Psoas muscle (tissue), 8 donors: ENCODE results near the gene IL6. TPM values are rescaled to one million over a fixed set of nuclear protein-coding genes. Genes with fewer than 3 reads are reported as not detected.
"Not testable (repeated sequence)": the region's sequence is repeated elsewhere in the genome, so short reads cannot be mapped to it uniquely, and the experiment has no call there.

ENCODE experiments used
- ATAC-seq, 4 donors: fragments of 200-7000 bp; cut with Tn5 transposase; one replicate each; pipeline ENCODE4 v1.9.1; 2020; ENCODE audit warnings: moderate library complexity in 3 of 4, mild to moderate bottlenecking in 2 of 4
- DNase-seq, 2 donors: peaks; one replicate each; pipeline ENCODE4 v3.0.0-alpha.2; 2020
- H3K27ac ChIP-seq: fragments of 200-600 bp; one replicate; pipeline ENCODE4 v1.8.0; 2022
- H3K27me3 ChIP-seq, 3 donors: fragments of 200-600 bp in 1 of 3; one replicate each; pipeline versions ENCODE4 v1.6.1 to v1.8.0; 2013 to 2022; ENCODE audit warnings: low read length in 2 of 3, mild to moderate bottlenecking in 2 of 3, moderate library complexity in 1 of 3; ENCODE audit not compliant: insufficient read depth in 3 of 3
- H3K36me3 ChIP-seq, 2 donors: fragments of 200-600 bp in 1 of 2; one replicate each; pipeline versions ENCODE4 v1.6.1 to v1.8.0; 2013 to 2022; ENCODE audit warnings: low read depth in 1 of 2, mild to moderate bottlenecking in 1 of 2, moderate library complexity in 1 of 2; ENCODE audit not compliant: insufficient read depth in 1 of 2
- H3K4me1 ChIP-seq: fragments of 200-600 bp; one replicate; pipeline ENCODE4 v1.8.0; 2022
- H3K4me3 ChIP-seq: fragments of 200-600 bp; one replicate; pipeline ENCODE4 v1.8.0; 2022; ENCODE audit warnings: mild to moderate bottlenecking
- H3K9me3 ChIP-seq: fragments of 200-600 bp; one replicate; pipeline ENCODE4 v1.8.0; 2022
- CTCF ChIP-seq: fragments of 200-600 bp; IDR thresholded peaks from one replicate; pipeline ENCODE4 v1.8.0; 2022; ENCODE audit warnings: antibody characterized with exemption
- WGBS, 3 donors: extraction: QIAGEN DNeasy Blood & Tissue Kit; methylation state at CpG; one replicate each; pipeline versions ENCODE4 v1.1.6 to v1.1.7; 2013; 5-methylcytosine and 5-hydroxymethylcytosine counted together
- intact Hi-C, 2 donors: fragments of 100-400 bp; cut with DNase I; formaldehyde crosslinking; loops; one replicate each; pipeline versions ENCODE4 v1.11.0 to v1.14.2; 2022
- polyA plus RNA-seq, 3 donors: library from polyadenylated mRNA; stranded (reverse); fragments of 200-250 nt; gene quantifications; one replicate each; pipeline ENCODE4 v1.2.3, GENCODE V29; 2013
- total RNA-seq, 4 donors: library from RNA; stranded (reverse); fragmentation: NEBNext Ultra II Directional in 2 of 4; extraction: Animal tissue kit (Norgen Biotek cat#: 25700) in 2 of 4; gene quantifications; one replicate each; pipeline versions ENCODE4 v1.2.1 to v1.2.4, GENCODE V29; 2021 to 2023
- donor health status: healthy with polysubstance abuse.
- donor health status: DM: no; HTN: no; CAD: no; lungs with moderate emphysema.
- donor health status: Bipolar disorder and iron deficiency.
- donor health status: healthy.
- donor health status: DM: yes; HTN: yes; CAD: no.
- donor health status: DM: no; HTN: no; CAD: no.
- donor health status: DM: no; HTN: no; CAD: no.
- donor health status: DM: yes; HTN: yes; CAD: no.

IL6 gene
- total and polyA plus RNA-seq, 7 donors: 0.51 to 4.6 (median 1.6) TPM; not detected in 1

- no peaks in the 10 kb centered on the region for H3K9me3 ChIP-seq
- no peak overlapping the region for H3K27ac ChIP-seq
- no peak for DNase-seq
- H3K27me3 ChIP-seq: no peaks in the 10 kb centered on the region
- H3K36me3 ChIP-seq: no peaks in the 10 kb centered on the region
- no peak overlapping the region for H3K4me3 ChIP-seq
- no peaks in the 10 kb centered on the region for H3K4me1 ChIP-seq
- no peak for ATAC-seq
- intact Hi-C loops: no loop called here
- 48 to 64% (median 51%) methylated on average over 2 of the region's 2 CpGs for WGBS, 3 donors
- TF ChIP-seq CTCF: no peak
Measured at GRCh38 chr7:22697876-22698606, 29.0 kb upstream of the IL6 start.

- DNase-seq (no peak), ATAC-seq (no peak)
- Histone ChIP-seq H3K9me3 (no peaks in the 10 kb centered on the region), H3K36me3 (no peaks in the 10 kb centered on the region), H3K27ac (no peak overlapping the region), H3K27me3 (no peaks in the 10 kb centered on the region), H3K4me3 (no peak overlapping the region), H3K4me1 (no peaks in the 10 kb centered on the region)
- 88 to 92% (median 90%) methylated on average over 5 to 6 of the region's 6 CpGs for WGBS, 3 donors
- intact Hi-C loops: no loop called here
- no peak for TF ChIP-seq CTCF
Measured at GRCh38 chr7:22698767-22699166, 28.2 kb upstream of the IL6 start.

- Histone ChIP-seq H3K4me3 (no peak overlapping the region), H3K36me3 (no peaks in the 10 kb centered on the region), H3K9me3 (no peaks in the 10 kb centered on the region), H3K4me1 (no peaks in the 10 kb centered on the region), H3K27ac (no peak overlapping the region), H3K27me3 (no peaks in the 10 kb centered on the region)
- intact Hi-C loops: no loop called here
- no peak for DNase-seq
- WGBS, 3 donors: 79 to 91% (median 81%) methylated on average over 1 of the region's 1 CpG
- no peak for ATAC-seq
- TF ChIP-seq CTCF: no peak
Measured at GRCh38 chr7:22700559-22701002, 26.4 kb upstream of the IL6 start.

- H3K9me3 ChIP-seq: no peaks in the 10 kb centered on the region
- intact Hi-C loops: no loop called here
- ATAC-seq (no peak), DNase-seq (no peak)
- H3K27me3 ChIP-seq: no peaks in the 10 kb centered on the region
- no peaks in the 10 kb centered on the region for H3K36me3 ChIP-seq
- 90 to 93% (median 92%) methylated on average over 4 of the region's 4 CpGs for WGBS, 3 donors
- no peaks in the 10 kb centered on the region for H3K4me1 ChIP-seq
- H3K4me3 ChIP-seq: no peak overlapping the region
- TF ChIP-seq CTCF: no peak
- no peak overlapping the region for H3K27ac ChIP-seq
Measured at GRCh38 chr7:22702516-22702915, 24.5 kb upstream of the IL6 start.

GRCh38 chr7:22703107-22703855 is 23.7 kb upstream of the IL6 start:
- H3K4me1 ChIP-seq, DNase-seq, H3K27me3 ChIP-seq, intact Hi-C loops, ATAC-seq, H3K9me3 ChIP-seq, H3K36me3 ChIP-seq, H3K4me3 ChIP-seq, H3K27ac ChIP-seq: not testable (repeated sequence)
- WGBS, 3 donors: 75 to 85% (median 83%) methylated on average over 7 to 8 of the region's 10 CpGs

GRCh38 chr7:22703978-22704610 is 22.9 kb upstream of the IL6 start:
- H3K4me1 ChIP-seq, DNase-seq, H3K4me3 ChIP-seq, intact Hi-C loops, H3K36me3 ChIP-seq, H3K27me3 ChIP-seq, ATAC-seq, H3K27ac ChIP-seq, H3K9me3 ChIP-seq: not testable (repeated sequence)
- 90 to 91% (median 90%) methylated on average over 17 of the region's 17 CpGs for WGBS, 3 donors

GRCh38 chr7:22704722-22705121 is 22.3 kb upstream of the IL6 start:
- ATAC-seq, H3K27me3 ChIP-seq, H3K4me3 ChIP-seq, H3K27ac ChIP-seq, H3K4me1 ChIP-seq, intact Hi-C loops, DNase-seq, H3K36me3 ChIP-seq, H3K9me3 ChIP-seq: not testable (repeated sequence)
- 84 to 91% (median 85%) methylated on average over 6 of the region's 6 CpGs for WGBS, 3 donors
